B cell (primary cell): ENCODE measurements around the gene NTRK3. TPM values are rescaled to one million over a fixed set of nuclear protein-coding genes. Genes with fewer than 3 reads are reported as not detected.

Experiments used
- ATAC-seq: fragments of 200-7000 bp; cut with Tn5 transposase; one replicate; pipeline ENCODE4 v1.10.0; 2021; ENCODE audit warnings: low read depth, mild to moderate bottlenecking, moderate number of reproducible peaks, moderate library complexity
- CTCF ChIA-PET: fragments of 350-600 bp; sonication (Branson Sonifier 250); formaldehyde crosslinking; loops from one replicate; lab custom pipeline; 2021; ENCODE audit warnings: antibody characterized with exemption, inconsistent platforms; lab: Charles Lee
- POLR2A ChIA-PET: fragments of 350-600 bp; sonication (Branson Sonifier 250); formaldehyde crosslinking; loops from one replicate; lab custom pipeline; 2021; ENCODE audit warnings: antibody characterized with exemption; lab: Charles Lee
- DNase-seq: peaks from one replicate; pipeline ENCODE4 v3.0.0; 2013
- H2AFZ ChIP-seq: 2 replicates; pipeline ENCODE4 v1.6.1; 2012; ENCODE audit warnings: mild to moderate bottlenecking, low read depth, low read length; ENCODE audit not compliant: insufficient read depth, poor library complexity, severe bottlenecking
- H3K27ac ChIP-seq, 2 donors: 1 replicate in 1 of 2; 2 replicates in 1 of 2; pipeline ENCODE4 v1.5.1; 2012 to 2013; ENCODE audit warnings: low read length in 2 of 2, mild to moderate bottlenecking in 2 of 2, moderate library complexity in 1 of 2
- H3K27me3 ChIP-seq, 4 experiments: fragments of 200-600 bp in 1 of 4; sonication (generic) in 1 of 4; replicated peaks in 1 of 4; 1 replicate in 2 of 4; 2 replicates in 2 of 4; pipeline versions ENCODE4 v1.6.1 to v1.7.0; 2013 to 2016; ENCODE audit warnings: low read length in 3 of 4, mild to moderate bottlenecking in 2 of 4, mixed read lengths in 1 of 4, moderate library complexity in 1 of 4; ENCODE audit not compliant: insufficient read depth in 4 of 4, control insufficient read depth in 3 of 4; ENCODE audit errors: control extremely low read depth in 1 of 4
- H3K36me3 ChIP-seq, 2 experiments: replicated peaks in 1 of 2; 1 replicate in 1 of 2; 2 replicates in 1 of 2; pipeline versions ENCODE4 v1.6.1 to v1.7.1; 2013; ENCODE audit warnings: low read length in 1 of 2; ENCODE audit not compliant: insufficient read depth in 2 of 2, control insufficient read depth in 1 of 2; ENCODE audit errors: control extremely low read depth in 1 of 2, extremely low read depth in 1 of 2
- H3K4me1 ChIP-seq, 2 donors: fragments of 200-600 bp in 1 of 2; sonication (generic) in 1 of 2; 1 replicate in 1 of 2; 2 replicates in 1 of 2; pipeline versions ENCODE4 v1.5.1 to v1.6.1; 2013 to 2017; ENCODE audit warnings: low read length in 2 of 2; ENCODE audit not compliant: control insufficient read depth in 2 of 2, insufficient read depth in 2 of 2
- H3K4me2 ChIP-seq: replicated peaks from 2 replicates; pipeline ENCODE3; 2012; ENCODE audit warnings: mild to moderate bottlenecking, low read depth, low read length; ENCODE audit not compliant: poor library complexity, severe bottlenecking
- H3K4me3 ChIP-seq, 5 experiments: fragments of 200-600 bp in 1 of 5; sonication (generic) in 1 of 5; 1 replicate in 3 of 5; 2 replicates in 2 of 5; pipeline versions ENCODE4 v1.5.1 to v1.7.0; 2011 to 2016; ENCODE audit warnings: low read length in 4 of 5, mild to moderate bottlenecking in 4 of 5, low read depth in 2 of 5, control low read depth in 1 of 5, moderate library complexity in 1 of 5; ENCODE audit not compliant: insufficient read depth in 1 of 5; ENCODE audit errors: control extremely low read depth in 1 of 5, extremely low read depth in 1 of 5
- H3K79me2 ChIP-seq: fragments of 200-600 bp; sonication (generic); one replicate; pipeline ENCODE4 v1.6.0; 2016; ENCODE audit warnings: low read length; ENCODE audit not compliant: control insufficient read depth, insufficient read depth
- H3K9ac ChIP-seq: fragments of 200-600 bp; sonication (generic); 2 replicates; pipeline ENCODE4 v1.6.1; 2017; ENCODE audit warnings: mild to moderate bottlenecking, low read length, moderate library complexity
- H3K9me3 ChIP-seq, 3 donors: one replicate each; pipeline versions ENCODE4 v1.6.1 to v1.7.1; 2013; ENCODE audit warnings: low read length in 2 of 3; ENCODE audit not compliant: control insufficient read depth in 2 of 3, insufficient read depth in 1 of 3; ENCODE audit errors: control extremely low read depth in 1 of 3
- H4K20me1 ChIP-seq: 2 replicates; pipeline ENCODE4 v1.6.0; 2012; ENCODE audit warnings: mild to moderate bottlenecking, low read length; ENCODE audit not compliant: insufficient read depth, control insufficient read depth, poor library complexity, severe bottlenecking
- H3K27ac Mint-ChIP-seq: one replicate; pipeline ENCODE4 v1.8.0; 2021; ENCODE audit warnings: mixed read lengths
- H3K27me3 Mint-ChIP-seq: one replicate; pipeline ENCODE4 v1.8.0; 2021; ENCODE audit warnings: mixed read lengths
- H3K4me1 Mint-ChIP-seq: one replicate; pipeline ENCODE4 v1.8.0; 2021; ENCODE audit warnings: mixed read lengths
- H3K4me3 Mint-ChIP-seq: one replicate; pipeline ENCODE4 v1.8.0; 2021; ENCODE audit warnings: mixed read lengths
- H3K9me3 Mint-ChIP-seq: one replicate; pipeline ENCODE4 v1.8.0; 2022; ENCODE audit warnings: mixed read lengths; ENCODE audit not compliant: insufficient read depth
- CTCF ChIP-seq: fragments of 200-600 bp; IDR thresholded peaks from one replicate; pipeline ENCODE4 v1.8.0; 2022; ENCODE audit warnings: antibody characterized with exemption, mild to moderate bottlenecking
- EZH2 ChIP-seq: IDR thresholded peaks from 2 replicates; pipeline ENCODE4 v1.6.1; 2012; ENCODE audit warnings: borderline replicate concordance, low read depth, mild to moderate bottlenecking, moderate library complexity, low read length; ENCODE audit not compliant: insufficient read depth, poor library complexity, severe bottlenecking
- WGBS: methylation state at CpG from one replicate; pipeline ENCODE4 v1.1.5; 2013; ENCODE audit warnings: missing lambda C conversion rate; ENCODE audit not compliant: insufficient coverage; 5-methylcytosine and 5-hydroxymethylcytosine counted together
- intact Hi-C: fragments of 100-400 bp; cut with micrococcal nuclease; formaldehyde crosslinking; loops from one replicate; pipeline ENCODE4 v1.10.0; 2022
- polyA plus RNA-seq: library from polyadenylated mRNA; depleted of rRNA; stranded (reverse); fragments of >200 nt; gene quantifications from 2 replicates; pipeline ENCODE4 v1.2.3, GENCODE V29; 2012
- total RNA-seq, 2 donors: library from RNA; stranded (reverse); fragments of 120-200 nt in 1 of 2; gene quantifications; 1 replicate in 1 of 2; 2 replicates in 1 of 2; pipeline versions ENCODE4 v1.2.3 to v1.2.4, GENCODE V29; 2013 to 2022

NTRK3 gene
- total and polyA plus RNA-seq, 2 donors (not counting 1 experiment from before 2014, with no cell fraction given), result not detected

- Mint-ChIP-seq H3K27ac (no peak overlapping the region), H3K27me3 (peaks cover 3% of the 10 kb centered on the region), H3K4me3 (no peak overlapping the region), H3K4me1 (no peaks in the 10 kb centered on the region), H3K9me3 (no peaks in the 10 kb centered on the region)
- H4K20me1 ChIP-seq, result no peaks in the 10 kb centered on the region
- TF ChIP-seq CTCF, result no peak
- no peak for TF ChIP-seq EZH2
- 61% methylated on average over 3 of the region's 3 CpGs for WGBS
- DNase-seq (no peak), ATAC-seq (no peak)
- no peaks in the 10 kb centered on the region for H3K4me1 ChIP-seq
- no peak overlapping the region for H3K4me3 ChIP-seq
- no peaks in the 10 kb centered on the region for H3K27me3 ChIP-seq
- POLR2A ChIA-PET, result no interaction called here
- H3K4me2 ChIP-seq, result no peak overlapping the region
- intact Hi-C loops, result no loop called here
- CTCF ChIA-PET, result no interaction called here
- no peak overlapping the region for H3K9ac ChIP-seq
- H2AFZ ChIP-seq, result no peak overlapping the region
- H3K9me3 ChIP-seq, result no peaks in the 10 kb centered on the region
- H3K36me3 ChIP-seq, result no peaks in the 10 kb centered on the region
- no peaks in the 10 kb centered on the region for H3K79me2 ChIP-seq
- no peak overlapping the region for H3K27ac ChIP-seq
Observed at GRCh38 chr15:88067331-88067685, 189.2 kb downstream of the NTRK3 start.

GRCh38 chr15:88066636-88067330 is 189.8 kb downstream of the NTRK3 start:
- WGBS, result 80% methylated on average over 3 of the region's 4 CpGs
- intact Hi-C loops, result no loop called here
- ATAC-seq (no peak), DNase-seq (no peak)
- Histone ChIP-seq H3K27ac (no peak overlapping the region), H3K9ac (no peak overlapping the region), H3K4me2 (no peak overlapping the region), H3K79me2 (no peaks in the 10 kb centered on the region), H2AFZ (no peak overlapping the region), H4K20me1 (no peaks in the 10 kb centered on the region), H3K4me1 (no peaks in the 10 kb centered on the region), H3K27me3 (no peaks in the 10 kb centered on the region), H3K9me3 (no peaks in the 10 kb centered on the region), H3K4me3 (no peak overlapping the region), H3K36me3 (no peaks in the 10 kb centered on the region)
- Mint-ChIP-seq H3K9me3 (no peaks in the 10 kb centered on the region), H3K4me3 (no peak overlapping the region), H3K27me3 (peaks cover 3% of the 10 kb centered on the region), H3K4me1 (no peaks in the 10 kb centered on the region), H3K27ac (no peak overlapping the region)
- ChIA-PET POLR2A (no interaction called here), CTCF (no interaction called here)
- no peak for TF ChIP-seq CTCF
- no peak for TF ChIP-seq EZH2
